CD4-positive, alpha-beta T cell treated with Interferon gamma for 1 hour (primary cell): ENCODE results near the gene GTF2A1L.

Experiments used
- DNase-seq: peaks from one replicate; pipeline ENCODE4 v3.0.0-alpha.2; 2020

The GTF2A1L gene

DNA sequence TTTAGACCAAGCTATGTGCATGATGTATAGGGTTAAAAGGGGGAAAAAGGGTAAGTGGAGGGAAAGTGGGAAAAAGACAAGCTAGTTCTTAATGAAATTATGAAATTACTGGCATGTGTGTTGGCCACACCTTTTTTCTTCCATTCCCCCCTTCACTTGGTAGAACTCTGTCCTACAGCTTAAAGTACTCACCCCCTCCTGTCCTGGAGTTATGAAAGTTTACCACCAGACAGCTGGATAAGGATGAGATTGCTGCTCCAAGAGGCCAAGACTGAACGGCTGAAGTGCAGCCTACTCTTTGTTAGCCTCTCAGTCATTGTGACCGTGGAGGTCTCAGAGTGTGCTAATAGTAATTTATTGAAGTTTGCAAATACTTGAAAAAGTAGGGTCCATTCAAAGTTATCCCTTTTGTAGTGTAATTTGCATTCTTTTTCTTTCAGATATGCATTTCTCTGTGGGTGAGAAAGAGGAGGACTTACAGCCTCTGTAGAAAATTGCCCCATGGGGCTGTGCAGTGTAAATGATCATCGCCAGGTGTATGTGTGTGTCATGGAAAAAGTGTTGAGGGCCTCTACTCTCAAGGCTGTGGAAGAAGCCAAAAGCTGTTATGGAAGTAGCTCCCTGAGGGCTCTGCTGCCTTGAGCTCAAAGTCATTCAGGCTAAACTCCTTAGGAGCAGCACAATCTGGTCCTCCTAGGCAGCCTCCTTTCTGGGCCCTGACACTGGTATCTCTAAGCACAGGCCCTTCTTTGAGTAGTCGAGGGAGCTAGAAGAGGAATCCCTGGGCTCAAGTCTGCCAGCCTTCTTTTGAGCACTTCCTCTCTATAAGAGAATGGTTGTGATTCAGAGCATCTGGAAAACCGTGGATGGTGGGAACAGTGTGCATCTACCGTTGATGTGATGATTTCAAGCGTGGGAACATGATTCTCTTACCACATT, 91.7 kb downstream of the GTF2A1L start:
- no peak for DNase-seq

DNA sequence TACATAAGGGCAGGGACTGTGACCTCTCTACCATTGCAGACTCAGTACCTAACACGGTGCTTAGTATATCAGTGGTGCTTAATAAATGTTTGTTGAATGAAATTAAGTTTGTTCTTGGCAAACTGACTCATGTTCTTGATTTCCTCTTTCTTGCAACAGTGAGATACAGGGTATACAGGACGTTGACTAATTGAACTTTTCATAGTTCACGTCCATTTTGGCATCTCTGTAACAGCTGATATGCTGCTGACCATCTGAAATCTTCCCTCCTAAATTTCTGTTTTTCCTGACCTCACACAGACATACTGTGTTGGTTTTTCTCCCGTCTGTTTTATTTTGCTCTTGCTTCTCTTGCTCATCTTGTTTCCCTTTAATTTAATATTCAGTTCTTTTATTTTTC, 93.7 kb downstream of the GTF2A1L start:
- DNase-seq: no peak

GRCh38 chr2:48712151-48712550, 94.5 kb downstream of the GTF2A1L start:
- DNase-seq: no peak

GRCh38 chr2:48713647-48714046, 96.0 kb downstream of the GTF2A1L start:
- no peak for DNase-seq

- no peak for DNase-seq
These were observed 96.6 kb downstream of the GTF2A1L start for GRCh38 chr2:48714245-48714644.

DNA sequence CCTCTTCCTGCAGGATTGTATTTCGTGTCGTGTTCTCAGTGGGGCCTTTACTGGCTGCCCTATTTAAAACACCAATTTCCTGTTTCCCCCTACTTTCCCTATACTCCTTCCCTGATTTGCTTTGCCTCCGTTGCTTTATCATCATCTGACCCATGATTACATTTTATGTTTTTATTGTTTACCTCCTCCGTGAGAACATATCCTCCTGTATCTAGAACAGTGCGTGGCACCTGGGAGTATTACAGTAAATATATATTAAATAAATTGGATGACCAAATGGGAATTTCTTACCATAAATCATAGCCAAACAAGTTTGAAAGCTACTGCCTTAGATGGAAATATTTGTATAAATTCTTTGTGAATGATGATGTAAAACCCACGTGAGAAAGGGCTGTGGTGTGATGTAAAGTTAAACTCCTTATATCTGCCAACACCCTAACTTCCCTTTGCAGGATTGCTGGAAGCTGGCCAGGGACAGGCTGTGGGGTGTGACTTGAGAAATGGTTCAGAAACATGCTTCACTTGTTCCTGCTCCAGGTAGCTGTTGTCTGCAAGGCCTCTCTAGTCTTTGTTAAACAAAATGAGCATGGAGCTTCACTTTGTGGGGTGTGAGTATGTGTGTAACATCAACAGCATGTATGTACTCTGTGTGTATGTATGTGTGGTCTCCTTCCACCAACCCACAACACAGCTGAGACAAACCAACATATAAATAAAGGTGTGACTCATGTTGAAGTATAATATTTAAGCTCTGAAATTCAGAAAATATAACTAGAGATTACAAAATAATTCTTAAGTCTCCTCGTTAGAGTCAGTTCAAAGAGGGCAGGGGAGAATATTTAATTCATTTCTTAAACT, 97.6 kb downstream of the GTF2A1L start:
- no peak for DNase-seq

DNA sequence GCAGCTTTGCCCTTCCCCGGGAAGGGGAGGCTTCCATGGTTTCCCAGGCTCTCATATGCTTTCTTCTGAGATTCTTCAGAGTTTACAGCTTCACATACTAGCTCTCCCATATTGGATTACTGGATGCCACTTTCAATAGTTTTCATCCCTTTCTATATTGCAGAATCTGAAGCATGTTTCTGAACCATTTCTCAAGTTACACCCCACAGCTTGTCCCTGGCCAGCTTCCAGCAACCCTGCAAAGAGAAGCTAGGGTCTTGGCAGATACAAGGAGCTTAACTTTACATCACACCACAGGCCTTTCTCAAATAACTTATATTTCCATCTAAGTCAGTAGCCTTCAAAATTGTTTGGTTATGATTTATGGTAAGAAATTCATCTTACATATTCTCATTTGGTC, 98.3 kb downstream of the GTF2A1L start:
- no peak for DNase-seq

- no peak for DNase-seq
These were observed 100.2 kb downstream of the GTF2A1L start for GRCh38 chr2:48717846-48718245.

GRCh38 chr2:48719480-48720177, 102.0 kb downstream of the GTF2A1L start:
- no peak for DNase-seq

DNA sequence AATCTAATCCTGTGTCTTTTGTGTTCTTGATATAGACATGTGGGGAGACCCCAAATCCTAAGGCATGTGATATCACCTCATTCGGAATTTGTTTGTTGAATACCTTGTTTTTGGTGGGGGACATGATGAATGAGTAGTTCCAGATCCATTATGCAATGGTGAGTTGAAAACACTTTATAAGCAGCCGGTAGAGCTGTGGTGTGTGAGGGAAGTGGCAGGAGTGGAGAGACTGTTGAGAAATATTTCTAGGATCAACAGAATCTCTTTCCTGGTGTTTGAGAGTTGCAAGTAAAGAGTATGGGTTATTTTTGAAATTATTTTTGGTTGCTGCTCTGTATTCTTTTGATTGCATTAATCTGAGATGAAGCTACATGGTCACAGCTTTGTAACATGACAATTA, 103.5 kb downstream of the GTF2A1L start:
- no peak for DNase-seq

GRCh38 chr2:48722391-48722790, 104.7 kb downstream of the GTF2A1L start:
- DNase-seq: no peak

DNA sequence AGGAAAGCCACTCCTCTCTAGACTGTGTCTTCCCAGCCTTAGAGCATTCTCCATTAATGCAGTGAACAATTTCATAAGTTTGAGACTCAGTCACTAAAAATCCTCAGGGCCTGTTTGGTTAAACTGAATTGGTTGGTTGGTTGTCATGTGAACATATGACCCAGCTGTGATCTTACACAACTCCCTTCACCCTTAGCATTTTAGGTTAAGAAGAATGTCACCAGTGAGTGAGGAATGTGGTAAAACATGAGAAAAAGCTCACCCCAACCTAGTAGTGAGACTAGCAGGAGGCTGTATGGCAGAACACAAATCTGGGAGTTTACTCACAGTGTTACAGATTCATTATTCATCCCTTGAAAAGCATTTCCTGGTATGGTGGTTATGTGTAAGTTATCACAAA, 105.5 kb downstream of the GTF2A1L start:
- no peak for DNase-seq

- DNase-seq: no peak
These were observed 106.6 kb downstream of the GTF2A1L start for GRCh38 chr2:48724278-48724677.

- no peak for DNase-seq
These were observed 108.2 kb downstream of the GTF2A1L start for GRCh38 chr2:48725696-48726494.

GRCh38 chr2:48727560-48727959, 109.9 kb downstream of the GTF2A1L start:
- DNase-seq: no peak

- no peak for DNase-seq
These were observed 110.6 kb downstream of the GTF2A1L start for GRCh38 chr2:48728295-48728694.

DNA sequence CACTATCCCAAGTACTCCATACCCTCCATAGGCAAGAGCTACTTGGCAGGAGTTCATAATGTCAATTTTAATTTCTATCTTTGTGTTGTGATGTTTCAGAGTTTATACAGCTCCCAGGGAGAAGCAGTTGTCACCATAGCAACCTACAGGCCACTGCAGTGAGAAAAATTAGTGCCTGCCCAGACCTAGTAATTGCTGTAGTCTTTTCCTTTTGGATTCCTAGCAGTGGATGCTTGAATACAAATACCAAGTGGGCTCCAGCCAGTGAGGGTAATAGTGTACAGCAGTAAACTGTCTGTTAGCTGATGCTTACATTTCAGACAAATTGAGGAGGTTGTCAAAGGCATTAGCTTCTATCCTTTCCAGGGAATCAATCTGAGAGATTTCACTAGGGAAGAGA, 111.2 kb downstream of the GTF2A1L start:
- no peak for DNase-seq
